HepG2 (cell line): ENCODE results near the gene SUSD4.

Source experiments
- CREB3 ChIP-seq: sonication (generic); formaldehyde crosslinking; IDR thresholded peaks from 2 replicates; pipeline ENCODE4 v1.5.0; 2020; ENCODE audit warnings: missing genetic modification reagents
- FOXA1 ChIP-seq, 2 experiments: fragments of 450-650 bp in 1 of 2; sonication (generic) in 1 of 2; formaldehyde crosslinking in 1 of 2; IDR thresholded peaks; 2 replicates each; pipeline versions ENCODE4 v1.4.0 to v1.6.1; 2016 to 2020; ENCODE audit warnings: missing genetic modification reagents in 1 of 2
- MIER2 ChIP-seq: IDR thresholded peaks from 2 replicates; pipeline ENCODE4 v1.6.1; 2016; ENCODE audit warnings: missing biosample characterization, missing genetic modification reagents
- NFE2L1 ChIP-seq: sonication (generic); formaldehyde crosslinking; IDR thresholded peaks from 2 replicates; pipeline ENCODE4 v1.4.0; 2020; ENCODE audit warnings: missing genetic modification reagents, mild to moderate bottlenecking, borderline replicate concordance
- ZNF12 ChIP-seq: sonication (generic); formaldehyde crosslinking; IDR thresholded peaks from 2 replicates; pipeline ENCODE4 v1.5.0; 2020; ENCODE audit warnings: missing genetic modification reagents
- ZNF292 ChIP-seq: sonication (generic); formaldehyde crosslinking; IDR thresholded peaks from 2 replicates; pipeline ENCODE4 v1.8.1; 2022; ENCODE audit warnings: mild to moderate bottlenecking, low read depth, missing genetic modification reagents, borderline replicate concordance
- ZSCAN30 ChIP-seq: sonication (generic); formaldehyde crosslinking; IDR thresholded peaks from 2 replicates; pipeline ENCODE4 v1.5.0; 2020; ENCODE audit warnings: mild to moderate bottlenecking, missing genetic modification reagents
- TF ChIP-seq, protein P1 (sequence below): sonication (generic); formaldehyde crosslinking; IDR thresholded peaks from 2 replicates; pipeline ENCODE4 v1.4.0; 2020; ENCODE audit warnings: missing genetic modification reagents
- TF ChIP-seq, protein P2 (sequence below): sonication (generic); formaldehyde crosslinking; IDR thresholded peaks from 2 replicates; pipeline ENCODE4 v1.4.0; 2020; ENCODE audit warnings: missing genetic modification reagents

GRCh38 chr1:223176437-223176836, 187.5 kb downstream of the SUSD4 start:
- TF ChIP-seq FOXA1 (IDR thresholded peaks at IDR 0.05), result no peak
- no peak for TF ChIP-seq FOXA1 (CRISPR knock-in tag; IDR thresholded peaks at IDR 0.05)
- TF ChIP-seq, protein P1, sequence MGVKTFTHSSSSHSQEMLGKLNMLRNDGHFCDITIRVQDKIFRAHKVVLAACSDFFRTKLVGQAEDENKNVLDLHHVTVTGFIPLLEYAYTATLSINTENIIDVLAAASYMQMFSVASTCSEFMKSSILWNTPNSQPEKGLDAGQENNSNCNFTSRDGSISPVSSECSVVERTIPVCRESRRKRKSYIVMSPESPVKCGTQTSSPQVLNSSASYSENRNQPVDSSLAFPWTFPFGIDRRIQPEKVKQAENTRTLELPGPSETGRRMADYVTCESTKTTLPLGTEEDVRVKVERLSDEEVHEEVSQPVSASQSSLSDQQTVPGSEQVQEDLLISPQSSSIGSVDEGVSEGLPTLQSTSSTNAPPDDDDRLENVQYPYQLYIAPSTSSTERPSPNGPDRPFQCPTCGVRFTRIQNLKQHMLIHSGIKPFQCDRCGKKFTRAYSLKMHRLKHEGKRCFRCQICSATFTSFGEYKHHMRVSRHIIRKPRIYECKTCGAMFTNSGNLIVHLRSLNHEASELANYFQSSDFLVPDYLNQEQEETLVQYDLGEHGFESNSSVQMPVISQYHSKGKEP (CRISPR knock-in tag), result no peak
- TF ChIP-seq NFE2L1, result no peak
- TF ChIP-seq, protein P2, sequence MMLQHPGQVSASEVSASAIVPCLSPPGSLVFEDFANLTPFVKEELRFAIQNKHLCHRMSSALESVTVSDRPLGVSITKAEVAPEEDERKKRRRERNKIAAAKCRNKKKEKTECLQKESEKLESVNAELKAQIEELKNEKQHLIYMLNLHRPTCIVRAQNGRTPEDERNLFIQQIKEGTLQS (CRISPR knock-in tag), result no peak
- TF ChIP-seq MIER2, result no peak
- TF ChIP-seq CREB3 (CRISPR knock-in tag), result no peak
- no peak for TF ChIP-seq ZSCAN30 (CRISPR knock-in tag)
- TF ChIP-seq ZNF292 (CRISPR knock-in tag), result no peak
- TF ChIP-seq ZNF12, result no peak
